Subcutaneous abdominal adipose tissue (tissue), 5 donors: Measurements from ENCODE around the gene DNAJB1.

ENCODE experiments used
- H3K27ac ChIP-seq: one replicate; pipeline ENCODE4 v1.7.0; 2013; ENCODE audit warnings: low read depth, mild to moderate bottlenecking, inconsistent platforms, low read length, moderate library complexity
- H3K27me3 ChIP-seq, 5 donors: one replicate each; pipeline ENCODE4 v1.7.0; 2013; ENCODE audit warnings: low read length in 5 of 5, inconsistent platforms in 1 of 5; ENCODE audit not compliant: control insufficient read depth in 5 of 5, insufficient read depth in 4 of 5
- H3K36me3 ChIP-seq, 5 donors: one replicate each; pipeline ENCODE4 v1.7.0; 2013; ENCODE audit warnings: low read length in 5 of 5; ENCODE audit not compliant: control insufficient read depth in 5 of 5, insufficient read depth in 5 of 5
- H3K4me1 ChIP-seq, 5 donors: one replicate each; pipeline ENCODE4 v1.7.0; 2013; ENCODE audit warnings: low read length in 5 of 5, mild to moderate bottlenecking in 3 of 5, moderate library complexity in 1 of 5; ENCODE audit not compliant: control insufficient read depth in 5 of 5, insufficient read depth in 5 of 5
- H3K4me3 ChIP-seq, 5 donors: one replicate each; pipeline ENCODE4 v1.7.0; 2013; ENCODE audit warnings: low read length in 5 of 5, low read depth in 1 of 5
- H3K9ac ChIP-seq, 5 donors: one replicate each; pipeline ENCODE4 v1.7.0; 2013; ENCODE audit warnings: low read length in 5 of 5, mild to moderate bottlenecking in 4 of 5, moderate library complexity in 3 of 5
- H3K9me3 ChIP-seq, 5 donors: one replicate each; pipeline ENCODE4 v1.7.0; 2013; ENCODE audit warnings: low read length in 5 of 5; ENCODE audit not compliant: control insufficient read depth in 5 of 5
- donor health status: healthy.
- donor health status: healthy.
- donor health status: healthy.
- donor health status: healthy.
- donor health status: healthy.

DNAJB1 gene

DNA sequence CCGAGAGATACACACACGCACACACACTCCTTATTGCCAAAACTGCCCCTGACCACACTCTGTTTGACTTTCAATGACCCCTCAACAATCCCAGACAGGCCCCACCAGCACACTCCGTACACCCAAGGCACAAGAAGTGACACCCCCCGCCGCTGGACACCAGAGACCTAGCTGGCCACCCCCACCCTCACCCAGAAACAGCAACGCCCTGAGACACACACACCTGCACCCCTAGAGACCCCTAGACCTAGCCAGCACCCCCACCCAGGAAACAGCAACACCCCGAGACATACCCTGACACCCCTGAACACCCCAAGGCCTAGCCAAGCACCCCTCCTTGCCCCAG, 41.9 kb downstream of the DNAJB1 start:
- Histone ChIP-seq H3K4me3 (no peak overlapping the region), H3K27ac (no peak overlapping the region), H3K9ac (no peak overlapping the region), H3K36me3 (peaks cover 0 to 35% (median 31%) of the 10 kb centered on the region in 5 donors), H3K9me3 (no peaks in the 10 kb centered on the region), H3K27me3 (peaks cover 2 to 21% (median 14%) of the 10 kb centered on the region in 5 donors), H3K4me1 (peaks cover 0 to 54% (median 41%) of the 10 kb centered on the region in 5 donors)

GRCh38 chr19:14475251-14476073, 42.7 kb downstream of the DNAJB1 start, which contains the start of gene PTGER1:
Gene PTGER1, minus strand, starts transcription at chr19:14475354. Its CDS starts 1,034 bp downstream, at chr19:14474320.
- H3K9ac ChIP-seq: no peak within 1 kb of the TSS

DNA sequence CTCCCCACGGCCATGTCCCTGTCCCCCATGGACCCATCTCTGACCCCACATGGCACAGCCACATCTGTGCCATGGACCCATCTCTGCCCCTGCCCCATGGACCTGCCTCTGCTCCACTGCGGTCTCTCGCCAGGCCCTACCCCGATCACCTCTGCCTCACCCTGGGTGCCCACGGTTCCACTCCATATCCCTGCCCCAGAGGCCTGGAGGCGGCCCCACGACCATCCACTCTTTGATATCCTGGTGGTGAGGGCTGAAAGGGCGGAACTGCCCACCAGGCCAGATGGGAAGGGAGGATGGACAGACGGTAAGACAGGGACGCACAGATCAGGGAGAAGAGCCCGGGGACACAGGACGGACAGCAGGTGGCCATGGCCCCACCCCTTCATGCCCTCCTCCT, 43.4 kb downstream of the DNAJB1 start:
- no peak overlapping the region for H3K4me3 ChIP-seq
- peaks cover 0 to 49% (median 41%) of the 10 kb centered on the region in 5 donors for H3K4me1 ChIP-seq
- H3K27ac ChIP-seq: no peak overlapping the region
- peaks cover 2 to 21% (median 14%) of the 10 kb centered on the region in 5 donors for H3K27me3 ChIP-seq
- no peak overlapping the region for H3K9ac ChIP-seq
- peaks cover 0 to 39% (median 35%) of the 10 kb centered on the region in 5 donors for H3K36me3 ChIP-seq
- H3K9me3 ChIP-seq: no peaks in the 10 kb centered on the region

More at GRCh38 chr19:14475251-14476073, 42.7 kb downstream of the DNAJB1 start, which contains the start of gene PTGER1:
- no peak within 1 kb of the TSS for H3K4me3 ChIP-seq
- H3K36me3 ChIP-seq: peaks cover 0 to 39% (median 34%) of the 10 kb centered on the region in 5 donors
- H3K27me3 ChIP-seq: peaks cover 2 to 21% (median 14%) of the 10 kb centered on the region in 5 donors
- no peaks in the 10 kb centered on the region for H3K9me3 ChIP-seq
- peaks cover 0 to 54% (median 41%) of the 10 kb centered on the region in 5 donors for H3K4me1 ChIP-seq
- no peak within 1 kb of the TSS for H3K27ac ChIP-seq

DNA sequence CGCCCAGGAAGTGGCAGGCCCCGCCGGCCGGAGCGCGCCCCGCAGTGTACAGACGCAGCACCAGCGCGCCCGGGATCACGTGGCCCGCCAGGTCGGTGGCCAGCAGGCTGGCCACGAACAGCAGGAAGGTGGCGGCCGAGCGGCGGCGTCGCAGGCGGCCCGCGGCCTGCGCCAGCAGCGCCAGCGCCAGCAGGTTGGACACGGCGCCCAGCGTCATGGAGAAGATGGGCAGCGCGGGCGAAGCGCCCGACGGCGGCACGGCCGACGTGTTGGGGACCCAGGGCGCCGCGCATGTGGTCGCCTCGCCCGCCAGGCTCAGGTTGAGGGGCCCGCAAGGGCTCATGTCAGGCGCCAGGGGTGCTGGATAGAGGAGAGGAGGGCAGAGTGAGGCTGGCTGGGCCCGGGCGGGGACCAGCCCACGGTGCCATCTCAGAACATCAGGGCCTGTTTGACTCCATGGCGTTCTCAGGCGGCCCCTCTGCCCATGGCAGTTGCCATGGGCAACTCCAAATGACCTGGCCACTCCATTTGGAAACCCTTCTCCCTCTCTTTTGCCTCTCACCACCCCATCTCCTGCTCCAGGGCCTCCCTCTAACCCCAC, 44.1 kb downstream of the DNAJB1 start:
- Histone ChIP-seq H3K4me3 (peak overlapping the region in 1 of 5 donors; percentile 6), H3K27me3 (peaks cover 2 to 21% (median 14%) of the 10 kb centered on the region in 5 donors), H3K36me3 (peaks cover 0 to 39% (median 36%) of the 10 kb centered on the region in 5 donors)

GRCh38 chr19:14473073-14473977, 44.9 kb downstream of the DNAJB1 start:
- Histone ChIP-seq H3K27ac (no peak overlapping the region), H3K27me3 (peaks cover 2 to 21% (median 14%) of the 10 kb centered on the region in 5 donors), H3K4me3 (peak overlapping the region in 2 of 5 donors; percentile 6 to 11), H3K4me1 (peaks cover 0 to 49% (median 41%) of the 10 kb centered on the region in 5 donors), H3K9ac (no peak overlapping the region), H3K36me3 (peaks cover 0 to 39% (median 35%) of the 10 kb centered on the region in 5 donors), H3K9me3 (no peaks in the 10 kb centered on the region)

More for the DNA sequence above, 44.1 kb downstream of the DNAJB1 start:
- no peak overlapping the region for H3K27ac ChIP-seq
- H3K4me1 ChIP-seq: peaks cover 0 to 49% (median 41%) of the 10 kb centered on the region in 5 donors
- H3K9me3 ChIP-seq: no peaks in the 10 kb centered on the region
- no peak overlapping the region for H3K9ac ChIP-seq

DNA sequence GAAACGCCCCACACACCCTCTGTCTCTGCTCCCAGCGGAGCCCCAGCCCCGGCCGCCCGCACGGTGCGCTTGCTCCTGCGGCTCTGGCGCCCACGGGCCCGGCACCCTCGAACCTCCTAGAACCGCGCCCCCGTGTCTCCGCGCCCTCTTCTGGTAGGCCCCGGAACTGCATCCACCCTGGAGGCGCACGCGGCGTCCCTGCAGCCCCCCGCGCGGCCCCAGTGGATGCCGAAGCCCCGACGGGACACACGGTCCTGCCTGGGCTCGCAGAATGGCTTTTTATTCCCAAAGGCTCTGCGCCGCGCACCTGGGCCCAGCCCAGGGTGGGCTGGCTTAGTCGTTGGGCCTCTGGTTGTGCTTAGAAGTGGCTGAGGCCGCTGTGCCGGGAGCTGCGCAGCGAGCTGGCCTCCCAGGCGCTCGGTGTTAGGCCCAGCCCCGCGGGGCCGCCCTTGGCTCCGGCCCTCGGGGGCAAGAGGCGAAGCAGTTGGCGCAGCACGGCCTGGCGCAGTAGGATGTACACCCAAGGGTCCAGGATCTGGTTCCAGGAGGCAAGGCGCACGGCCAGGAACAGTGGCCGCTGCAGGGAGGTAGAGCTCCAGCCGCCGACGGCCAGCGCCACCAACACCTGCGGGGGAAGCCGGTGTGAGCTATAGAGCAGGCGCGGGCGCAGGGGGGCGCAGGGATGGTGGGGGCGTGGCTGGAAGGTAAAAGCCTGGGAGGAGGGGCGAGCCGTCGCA, 45.8 kb downstream of the DNAJB1 start:
- H3K27ac ChIP-seq: no peak overlapping the region
- no peaks in the 10 kb centered on the region for H3K9me3 ChIP-seq
- H3K9ac ChIP-seq: no peak overlapping the region
- peaks cover 0 to 41% (median 35%) of the 10 kb centered on the region in 5 donors for H3K36me3 ChIP-seq
- H3K4me3 ChIP-seq: peak overlapping the region in 2 of 5 donors; percentile 8 to 51
- peaks cover 0 to 49% (median 39%) of the 10 kb centered on the region in 5 donors for H3K4me1 ChIP-seq
- H3K27me3 ChIP-seq: peaks cover 2 to 21% (median 14%) of the 10 kb centered on the region in 5 donors

GRCh38 chr19:14471436-14472187, 46.6 kb downstream of the DNAJB1 start:
- Histone ChIP-seq H3K27ac (no peak overlapping the region), H3K36me3 (peaks cover 0 to 47% (median 39%) of the 10 kb centered on the region in 5 donors), H3K4me3 (peak overlapping the region in 1 of 5 donors; percentile 51), H3K9ac (no peak overlapping the region), H3K9me3 (no peaks in the 10 kb centered on the region), H3K4me1 (peaks cover 0 to 41% (median 32%) of the 10 kb centered on the region in 5 donors), H3K27me3 (peaks cover 2 to 21% (median 14%) of the 10 kb centered on the region in 5 donors)

GRCh38 chr19:14470031-14470876, 47.9 kb downstream of the DNAJB1 start:
- peaks cover 0 to 34% (median 24%) of the 10 kb centered on the region in 5 donors for H3K4me1 ChIP-seq
- H3K4me3 ChIP-seq: no peak overlapping the region
- no peak overlapping the region for H3K9ac ChIP-seq
- peaks cover 0 to 56% (median 46%) of the 10 kb centered on the region in 5 donors for H3K36me3 ChIP-seq
- H3K27ac ChIP-seq: no peak overlapping the region
- no peaks in the 10 kb centered on the region for H3K9me3 ChIP-seq
- H3K27me3 ChIP-seq: peaks cover 2 to 18% (median 14%) of the 10 kb centered on the region in 5 donors
